WI38 (cell line): ENCODE measurements around the gene UNC5A.

Experiments used
- H3K4me3 ChIP-seq: 2 replicates; pipeline ENCODE4 v1.5.1; 2011; ENCODE audit warnings: low read depth, mild to moderate bottlenecking, control low read depth, low read length
- CTCF ChIP-seq: IDR thresholded peaks from 2 replicates; pipeline ENCODE4 v1.5.1; 2012; ENCODE audit warnings: low read depth, mild to moderate bottlenecking, control low read depth, low read length

Gene UNC5A

GRCh38 chr5:176889321-176890280 lies 79.2 kb downstream of the UNC5A start:
- TF ChIP-seq CTCF = no peak
- H3K4me3 ChIP-seq = no peak overlapping the region

- no peak for TF ChIP-seq CTCF
- H3K4me3 ChIP-seq = no peak overlapping the region
Measured at GRCh38 chr5:176890455-176891330, 80.3 kb downstream of the UNC5A start.

- no peak for TF ChIP-seq CTCF
- no peak overlapping the region for H3K4me3 ChIP-seq
Measured at GRCh38 chr5:176891331-176891958, 81.1 kb downstream of the UNC5A start.

GRCh38 chr5:176892663-176893062 lies 82.3 kb downstream of the UNC5A start:
- no peak overlapping the region for H3K4me3 ChIP-seq
- no peak for TF ChIP-seq CTCF

- H3K4me3 ChIP-seq = no peak overlapping the region
- no peak for TF ChIP-seq CTCF
Measured at GRCh38 chr5:176894298-176894697, 83.9 kb downstream of the UNC5A start.

- H3K4me3 ChIP-seq = no peak overlapping the region
- no peak for TF ChIP-seq CTCF
Measured at GRCh38 chr5:176895831-176896230, 85.5 kb downstream of the UNC5A start.
